WI38 (cell line): ENCODE measurements around the gene GP1BA.

Experiments used
- H3K4me3 ChIP-seq: 2 replicates; pipeline ENCODE4 v1.5.1; 2011; ENCODE audit warnings: low read depth, mild to moderate bottlenecking, control low read depth, low read length
- CTCF ChIP-seq: IDR thresholded peaks from 2 replicates; pipeline ENCODE4 v1.5.1; 2012; ENCODE audit warnings: low read depth, mild to moderate bottlenecking, control low read depth, low read length

Gene GP1BA

GRCh38 chr17:4973256-4974114 lies 41.4 kb downstream of the GP1BA start:
- H3K4me3 ChIP-seq = no peak overlapping the region
- no peak for TF ChIP-seq CTCF

GRCh38 chr17:4974115-4974670 lies 42.1 kb downstream of the GP1BA start:
- no peak for TF ChIP-seq CTCF
- no peak overlapping the region for H3K4me3 ChIP-seq

- no peak overlapping the region for H3K4me3 ChIP-seq
- no peak for TF ChIP-seq CTCF
Observed at GRCh38 chr17:4978726-4979125, 46.6 kb downstream of the GP1BA start.

- H3K4me3 ChIP-seq = no peak overlapping the region
- TF ChIP-seq CTCF = peak; percentile 70
Observed at GRCh38 chr17:4980644-4981216, 48.7 kb downstream of the GP1BA start.

GRCh38 chr17:4982305-4982704 lies 50.2 kb downstream of the GP1BA start:
- H3K4me3 ChIP-seq = no peak overlapping the region
- no peak for TF ChIP-seq CTCF
